ENCODE data around the gene B3GLCT.
"Not testable (repeated sequence)": the region's sequence is repeated elsewhere in the genome, so short reads cannot be mapped to it uniquely, and the experiment has no call there.

B3GLCT gene

GRCh38 chr13:31301119-31301518 lies 101.3 kb downstream of the B3GLCT start:
- DNase-seq: no peak

- DNase-seq: no peak
These were observed 110.6 kb downstream of the B3GLCT start for GRCh38 chr13:31310356-31310755.

DNA sequence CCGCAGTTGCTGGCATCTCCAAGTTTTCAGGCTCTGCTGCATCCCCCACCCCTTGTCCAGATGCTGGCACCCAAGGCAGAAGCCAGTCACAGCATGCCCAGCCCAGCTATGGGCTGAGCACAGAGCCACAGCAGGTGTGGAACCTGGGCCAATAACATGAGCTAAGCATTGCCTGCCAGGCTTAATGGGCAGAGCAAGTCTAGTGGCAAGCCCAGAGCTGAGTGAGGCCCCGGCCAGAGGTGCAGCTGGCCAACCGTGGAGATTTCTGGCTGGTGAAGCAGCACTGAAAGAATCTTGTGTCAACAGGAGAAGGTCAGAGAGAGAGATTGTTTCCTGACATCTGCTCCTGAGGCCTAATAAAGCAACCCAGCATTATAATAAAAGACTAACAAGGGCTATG lies 111.0 kb downstream of the B3GLCT start:
- no peak for DNase-seq

- DNase-seq: no peak
These were observed 112.1 kb downstream of the B3GLCT start for GRCh38 chr13:31311921-31312320.

- no peak for DNase-seq
These were observed 115.2 kb downstream of the B3GLCT start for GRCh38 chr13:31314961-31315360.

DNA sequence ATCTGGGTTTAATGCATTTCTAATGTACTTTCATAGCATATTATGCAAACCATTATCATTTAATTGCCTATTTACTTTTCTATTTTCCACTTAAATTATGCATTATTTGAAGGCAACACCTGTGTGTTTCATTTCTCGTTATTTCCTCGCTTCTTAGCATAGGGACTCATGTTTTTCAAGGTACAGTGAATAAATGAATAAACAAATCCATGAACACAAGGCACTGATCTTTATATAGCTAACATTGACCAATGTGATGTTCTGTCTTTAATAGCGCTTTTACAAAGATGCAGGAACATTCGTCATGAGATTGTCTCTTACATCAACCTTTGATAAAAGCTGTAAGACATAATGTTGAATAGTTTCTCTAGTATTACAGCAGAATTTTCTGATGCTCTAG lies 121.2 kb downstream of the B3GLCT start:
- DNase-seq: no peak

GRCh38 chr13:31321457-31321856 lies 121.7 kb downstream of the B3GLCT start:
- DNase-seq: no peak

DNA sequence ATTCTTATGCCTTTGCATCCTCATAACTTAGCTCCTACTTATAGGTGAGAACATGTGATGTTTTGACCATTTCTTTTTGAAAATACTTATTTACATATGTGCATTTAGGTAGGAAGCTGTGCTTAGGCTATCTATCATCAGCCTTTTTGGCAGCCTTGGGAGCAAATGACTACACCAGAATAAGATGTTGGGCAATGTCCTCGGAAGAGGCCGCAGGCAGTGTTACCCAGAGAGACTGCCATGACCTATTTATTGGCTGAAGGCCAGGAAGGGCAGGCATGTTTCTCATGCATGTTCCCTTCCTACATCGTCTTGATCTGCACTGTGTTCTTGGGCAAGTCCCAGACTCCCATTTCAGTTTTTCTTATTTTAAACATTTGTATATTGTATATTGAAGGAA lies 122.3 kb downstream of the B3GLCT start:
- no peak for DNase-seq

DNA sequence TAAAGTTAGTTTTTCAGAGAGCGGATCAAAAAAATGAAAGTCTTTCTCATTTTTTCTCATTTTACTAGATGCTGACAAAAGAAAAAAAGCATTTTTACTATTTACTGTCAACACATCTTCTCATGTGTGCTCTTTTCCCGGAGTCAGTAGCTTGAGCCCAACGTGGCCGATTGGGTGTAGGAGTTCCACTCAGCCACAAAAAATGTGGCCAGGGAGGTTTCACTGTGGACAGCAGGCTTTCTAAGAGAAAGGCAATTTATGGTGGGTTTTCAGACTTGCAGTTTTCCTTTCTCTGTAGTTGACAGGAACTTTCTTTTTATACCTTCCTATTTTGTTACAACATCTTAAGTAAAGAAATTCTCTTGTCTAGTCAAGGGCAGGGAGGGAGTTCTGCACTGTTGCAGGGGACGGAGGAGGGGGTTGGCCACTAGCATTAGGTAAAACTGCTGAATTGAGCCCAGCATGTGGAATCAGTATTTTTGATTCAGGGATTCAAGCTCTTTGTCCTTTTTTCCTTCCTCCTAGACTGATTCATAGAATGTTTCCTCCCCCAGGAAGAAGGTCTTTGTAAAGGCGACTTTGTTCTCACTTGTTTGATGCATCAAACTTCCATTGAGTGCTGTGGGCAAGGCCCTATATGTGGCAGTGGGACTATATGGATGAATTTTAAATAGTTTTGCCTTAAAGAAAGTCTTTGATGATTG lies 123.1 kb downstream of the B3GLCT start:
- DNase-seq: no peak

GRCh38 chr13:31327182-31327860 lies 127.5 kb downstream of the B3GLCT start:
- no peak for DNase-seq

DNA sequence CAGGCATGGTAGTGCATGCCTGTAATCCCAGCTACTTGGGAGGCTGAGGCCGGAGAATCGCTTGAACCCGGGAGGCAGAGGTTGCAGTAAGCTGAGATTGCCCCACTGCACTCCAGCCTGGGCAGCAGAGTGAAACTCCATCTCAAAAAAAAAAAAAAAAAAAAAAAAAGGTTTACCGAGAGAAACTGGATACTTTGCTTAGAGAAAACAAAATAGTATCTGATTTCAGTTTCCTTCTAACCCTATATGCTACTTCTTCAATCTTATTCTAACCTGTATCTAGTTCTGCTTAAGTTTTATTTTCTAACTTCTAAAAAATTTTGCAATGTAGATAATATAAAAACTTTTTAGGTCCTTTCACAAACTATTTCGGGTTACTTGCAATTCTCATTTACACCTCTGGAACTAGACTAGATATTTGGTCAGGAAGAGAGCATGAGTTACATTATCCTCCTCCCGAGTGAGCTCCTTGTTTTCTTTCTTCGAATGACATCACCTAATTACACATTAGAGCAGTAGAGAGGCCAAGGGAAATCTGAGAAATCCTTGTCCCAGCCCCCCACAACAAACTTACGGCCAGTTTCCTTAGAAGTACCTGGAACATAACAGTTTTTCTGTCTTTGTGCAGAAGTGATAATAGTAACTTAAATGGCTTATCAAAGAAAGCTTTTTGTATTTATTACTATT lies 128.9 kb downstream of the B3GLCT start:
- no peak for DNase-seq

GRCh38 chr13:31330236-31330635 lies 130.5 kb downstream of the B3GLCT start:
- no peak for DNase-seq

DNA sequence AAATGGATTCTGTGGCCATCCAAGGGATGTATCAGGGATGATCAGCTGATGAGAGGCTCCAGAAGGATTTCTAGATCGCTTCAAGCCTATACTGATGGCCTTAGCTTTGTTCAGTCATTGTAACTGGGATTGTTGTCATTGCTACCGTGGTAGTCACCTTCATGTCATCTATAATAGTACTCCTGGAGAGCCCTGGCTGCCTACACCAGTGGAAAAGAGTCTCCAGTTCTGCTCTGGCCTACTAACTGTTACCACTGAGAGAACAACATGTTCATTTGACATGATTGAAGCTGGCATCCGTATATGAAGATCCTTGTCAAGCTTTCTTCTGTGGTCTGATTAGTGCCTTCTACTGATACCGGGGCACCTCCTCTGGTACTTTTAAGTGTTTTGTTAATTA lies 131.3 kb downstream of the B3GLCT start:
- DNase-seq: no peak

DNA sequence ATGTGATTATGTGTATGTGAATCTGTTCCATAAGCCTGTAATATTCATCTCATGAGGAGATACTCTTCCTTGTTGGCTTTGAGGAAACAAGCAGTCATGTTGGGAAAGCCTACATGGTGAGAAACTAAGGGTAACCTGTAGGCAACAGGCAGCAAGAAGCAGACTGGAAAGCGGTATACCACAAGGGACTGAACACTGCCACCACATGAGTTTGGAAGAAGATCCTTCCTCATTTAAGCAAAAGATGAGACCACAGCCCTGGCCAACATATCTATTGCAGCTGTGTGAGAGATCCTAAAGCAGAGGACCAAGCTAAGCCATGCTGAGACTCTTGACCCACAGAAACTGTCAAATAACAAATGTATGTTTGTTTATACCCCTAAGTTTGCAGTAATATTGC lies 134.8 kb downstream of the B3GLCT start:
- no peak for DNase-seq

- no peak for DNase-seq
These were observed 135.3 kb downstream of the B3GLCT start for GRCh38 chr13:31334994-31335557.

DNA sequence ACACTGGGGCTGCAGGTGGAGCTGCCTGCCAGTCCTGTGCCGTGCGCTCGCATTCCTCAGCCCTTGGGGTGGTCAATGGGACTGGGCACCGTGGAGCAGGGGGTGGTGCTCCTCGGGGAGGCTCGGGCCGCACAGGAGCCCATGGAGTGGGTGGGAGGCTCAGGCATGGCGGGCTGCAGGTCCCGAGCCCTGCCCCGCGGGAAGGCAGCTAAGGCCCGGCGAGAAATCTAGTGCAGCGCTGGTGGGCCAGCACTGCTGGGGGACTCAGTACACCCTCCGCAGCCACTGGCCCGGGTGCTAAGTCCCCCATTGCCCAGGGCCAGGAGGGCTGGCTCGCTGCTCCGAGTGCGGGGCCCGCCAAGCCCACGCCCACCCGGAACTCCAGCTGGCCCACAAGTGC lies 139.8 kb downstream of the B3GLCT start:
- DNase-seq: not testable (repeated sequence)

- DNase-seq: not testable (repeated sequence)
These were observed 141.1 kb downstream of the B3GLCT start for GRCh38 chr13:31340848-31341247.

DNA sequence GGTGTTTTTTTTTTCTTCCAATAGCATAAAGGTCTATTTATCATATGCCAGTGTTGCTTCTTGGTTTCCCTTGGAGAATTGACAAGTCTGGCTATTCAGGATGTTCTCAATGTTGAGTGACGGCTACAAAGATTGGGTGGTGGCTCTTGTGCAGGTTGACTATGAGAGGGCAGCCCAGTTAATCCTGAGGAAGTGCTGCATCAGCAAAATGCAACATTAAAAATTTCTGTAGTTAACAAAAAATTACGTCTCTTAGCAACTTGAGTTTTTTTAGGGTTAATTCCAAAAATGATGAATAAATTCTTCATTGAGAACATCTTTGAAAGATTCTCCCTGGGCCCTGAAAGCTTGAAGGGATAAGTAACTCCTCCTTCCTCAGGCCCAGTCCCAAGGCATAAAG lies 147.1 kb downstream of the B3GLCT start:
- DNase-seq: no peak

DNA sequence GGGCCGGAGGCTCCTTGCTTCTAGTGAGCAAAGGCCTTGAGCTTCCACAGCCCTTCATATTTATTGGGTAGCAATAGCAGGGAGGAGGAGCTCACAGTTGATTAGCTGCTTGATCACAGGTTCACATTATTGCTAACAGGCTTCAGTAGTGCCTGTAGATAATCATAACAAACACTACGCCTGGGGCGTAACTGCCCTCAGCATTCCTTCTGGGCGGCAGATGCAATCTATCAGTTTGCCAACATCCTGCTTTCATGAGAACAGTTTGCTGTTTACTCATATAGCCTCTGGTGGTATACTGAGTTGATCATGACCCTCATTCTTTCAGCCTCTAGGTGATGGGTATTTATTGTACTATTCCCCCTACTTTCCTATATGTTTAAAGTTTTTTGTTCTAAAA lies 149.4 kb downstream of the B3GLCT start:
- no peak for DNase-seq

DNA sequence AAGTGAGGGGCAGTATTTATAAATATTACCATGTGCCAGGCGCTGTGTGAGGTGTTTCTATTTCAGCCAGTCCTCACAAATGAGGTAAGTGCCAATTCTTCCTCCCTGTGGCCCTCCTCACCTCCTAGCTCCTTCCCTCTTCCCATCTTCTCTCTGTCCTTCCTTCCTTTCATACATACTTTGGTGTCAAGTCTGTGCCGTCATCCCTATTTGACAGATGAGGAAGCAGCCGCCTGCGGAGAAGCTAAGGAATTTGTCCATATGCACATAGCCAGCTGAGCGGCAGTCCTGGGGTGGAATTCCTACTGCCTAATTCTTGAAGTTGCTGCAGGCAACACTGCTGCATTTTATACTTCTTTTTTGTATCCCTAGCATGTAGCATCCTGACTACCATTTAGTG lies 150.8 kb downstream of the B3GLCT start:
- no peak for DNase-seq

DNA sequence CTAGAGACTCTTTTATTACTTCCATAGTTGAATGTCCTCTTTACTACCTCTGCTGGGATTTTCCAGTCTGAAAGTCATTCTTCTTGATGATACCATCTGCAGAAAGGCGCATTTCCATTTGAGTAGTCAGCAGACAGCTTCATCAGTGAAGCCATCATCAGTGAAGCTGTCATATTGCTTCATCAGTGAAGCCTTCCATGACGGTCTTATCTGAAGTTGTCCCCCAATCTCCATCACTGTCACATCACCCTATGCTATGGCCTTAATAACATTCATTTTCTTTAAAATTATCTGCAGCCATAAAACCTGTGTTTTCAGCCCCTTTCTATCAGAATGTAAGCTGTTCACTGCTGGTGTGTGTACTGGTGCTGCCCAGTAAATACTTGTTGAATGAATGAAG lies 151.6 kb downstream of the B3GLCT start:
- DNase-seq: no peak

GRCh38 chr13:31352467-31352866 lies 152.7 kb downstream of the B3GLCT start:
- no peak for DNase-seq

GRCh38 chr13:31355001-31355400 lies 155.2 kb downstream of the B3GLCT start:
- no peak for DNase-seq

DNA sequence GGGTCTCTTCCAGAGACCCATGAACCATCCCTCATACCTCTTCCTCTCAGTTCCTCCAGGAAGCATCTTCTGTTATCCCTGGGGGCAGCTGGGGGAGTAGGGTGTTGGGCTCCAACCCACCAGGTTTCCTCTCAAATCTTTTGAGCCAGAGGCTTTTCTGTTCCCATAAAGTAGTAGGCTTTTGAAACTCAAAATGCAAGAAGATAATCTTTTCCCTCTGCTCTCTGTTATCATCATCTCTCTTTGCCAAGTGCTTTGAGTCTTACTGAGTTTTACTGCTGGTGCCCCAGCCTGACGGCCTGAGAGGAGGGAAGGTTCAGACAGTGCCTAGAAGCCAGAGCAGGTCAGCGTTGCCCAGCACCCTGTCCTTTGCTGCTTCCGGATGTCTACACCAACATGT lies 157.2 kb downstream of the B3GLCT start:
- DNase-seq: no peak
